Stimulated activated CD8-positive, alpha-beta memory T cell treated with anti-CD3 and anti-CD28 coated beads, Interleukin-12 subunit alpha, Interleukin-12 subunit beta, amount 100 ng/mL, for 4 hours (primary cell): ENCODE data around the gene GNA12.
"Not testable (repeated sequence)": the region's sequence is repeated elsewhere in the genome, so short reads cannot be mapped to it uniquely, and the experiment has no call there.

Experiments used
- DNase-seq: peaks from one replicate; pipeline ENCODE4 v3.0.0-alpha.2; 2020; ENCODE audit warnings: low read depth

The GNA12 gene

GRCh38 chr7:2748684-2749083, 95.4 kb downstream of the GNA12 start:
- not testable (repeated sequence) for DNase-seq

DNA sequence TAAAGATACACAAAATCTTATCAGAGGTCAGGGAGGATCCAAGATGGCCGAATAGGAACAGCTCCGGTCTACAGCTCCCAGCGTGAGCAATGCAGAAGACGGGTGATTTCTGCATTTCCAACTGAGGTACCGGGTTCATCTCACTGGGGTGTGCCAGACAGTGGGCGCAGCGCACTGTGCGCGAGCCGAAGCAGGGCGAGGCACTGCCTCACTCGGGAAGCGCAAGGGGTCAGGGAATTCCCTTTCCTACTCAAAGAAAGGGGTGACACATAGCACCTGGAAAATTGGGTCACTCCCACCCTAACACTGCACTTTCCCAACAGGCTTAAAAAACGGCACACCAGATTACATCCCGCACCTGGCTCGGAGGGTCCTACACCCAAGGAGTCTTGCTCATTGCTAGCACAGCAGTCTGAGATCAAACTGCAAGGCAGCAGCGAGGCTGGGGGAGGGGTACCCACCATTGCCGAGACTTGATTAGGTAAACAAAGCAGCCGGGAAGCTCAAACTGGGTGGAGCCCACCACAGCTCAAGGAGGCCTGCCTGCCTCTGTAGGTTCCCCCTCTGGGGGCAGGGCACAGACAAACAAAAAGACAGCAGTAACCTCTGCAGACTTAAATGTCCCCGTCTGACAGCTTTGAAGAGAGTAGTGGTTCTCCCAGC, 100.5 kb downstream of the GNA12 start:
- DNase-seq = not testable (repeated sequence)

DNA sequence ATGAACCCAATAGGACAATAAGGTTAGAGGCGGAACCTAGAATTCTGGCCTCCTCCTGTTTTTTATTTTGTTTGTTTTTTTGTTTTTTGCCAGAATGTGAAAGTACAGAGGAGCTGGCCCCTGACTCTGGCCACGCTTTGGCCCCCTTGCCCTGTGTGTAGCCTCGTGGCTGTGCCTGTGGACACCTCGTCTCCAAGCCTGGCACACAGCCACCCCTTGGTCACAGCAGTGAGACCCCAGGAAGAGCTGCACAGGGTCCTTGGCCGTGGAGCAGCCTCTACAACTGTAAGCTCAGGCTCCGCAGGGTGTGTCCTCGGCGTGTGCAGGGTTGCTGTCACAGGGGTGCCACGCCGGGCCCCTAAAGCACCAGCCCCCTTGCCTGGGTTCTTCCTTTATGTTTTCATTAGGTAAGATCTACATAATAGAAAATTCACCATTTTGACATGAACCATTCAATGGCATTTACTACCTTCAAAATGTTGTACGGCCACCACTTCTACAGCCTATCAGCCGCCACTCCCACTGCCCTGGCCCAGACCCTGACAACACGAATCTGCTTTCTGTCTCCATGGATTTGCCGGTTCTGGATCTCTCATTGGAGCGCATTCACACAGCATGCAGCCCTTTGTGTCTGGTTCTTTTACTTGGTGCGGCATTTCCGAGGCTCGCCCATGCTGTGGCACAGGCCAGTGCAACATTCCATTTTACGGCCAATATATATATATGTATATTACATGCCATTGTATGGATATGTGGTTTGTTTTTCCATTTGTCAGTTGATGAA, 105.2 kb downstream of the GNA12 start:
- DNase-seq = no peak

GRCh38 chr7:2737771-2738540, 106.2 kb downstream of the GNA12 start:
- no peak for DNase-seq

DNA sequence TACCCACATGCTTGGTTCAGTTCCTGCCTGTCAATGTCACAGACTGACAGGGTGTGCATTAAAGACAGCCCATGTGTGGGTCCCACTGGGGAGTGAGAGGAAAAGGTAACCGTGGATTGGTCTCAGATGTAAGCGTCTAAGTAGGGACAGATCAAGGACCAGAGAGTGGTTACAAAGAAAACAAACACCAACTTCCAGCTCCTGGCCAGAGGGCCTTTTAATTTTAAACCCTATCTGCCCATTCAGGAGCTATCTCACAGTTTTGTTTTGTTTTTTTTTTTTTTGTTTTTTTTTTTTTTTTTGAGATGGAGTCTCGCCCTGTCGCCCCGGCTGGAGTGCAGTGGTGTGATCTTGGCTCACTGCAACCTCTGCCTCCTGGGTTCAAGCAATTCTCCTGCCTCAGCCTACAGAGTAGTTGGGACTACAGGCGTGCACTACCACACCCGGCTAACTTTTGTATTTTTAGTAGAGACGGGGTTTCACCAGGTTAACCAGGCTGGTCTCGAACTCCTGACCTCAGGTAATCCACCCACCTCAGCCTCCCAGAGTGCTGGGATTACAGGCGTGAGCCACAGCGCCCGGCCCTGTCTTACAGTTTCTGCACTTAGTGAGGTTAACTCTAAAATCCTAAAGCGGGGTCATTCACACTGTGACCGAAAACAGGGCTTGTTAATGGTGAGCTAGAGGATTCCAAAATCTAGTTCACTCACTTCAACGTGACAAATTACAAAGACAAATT, 106.9 kb downstream of the GNA12 start:
- DNase-seq = not testable (repeated sequence)

DNA sequence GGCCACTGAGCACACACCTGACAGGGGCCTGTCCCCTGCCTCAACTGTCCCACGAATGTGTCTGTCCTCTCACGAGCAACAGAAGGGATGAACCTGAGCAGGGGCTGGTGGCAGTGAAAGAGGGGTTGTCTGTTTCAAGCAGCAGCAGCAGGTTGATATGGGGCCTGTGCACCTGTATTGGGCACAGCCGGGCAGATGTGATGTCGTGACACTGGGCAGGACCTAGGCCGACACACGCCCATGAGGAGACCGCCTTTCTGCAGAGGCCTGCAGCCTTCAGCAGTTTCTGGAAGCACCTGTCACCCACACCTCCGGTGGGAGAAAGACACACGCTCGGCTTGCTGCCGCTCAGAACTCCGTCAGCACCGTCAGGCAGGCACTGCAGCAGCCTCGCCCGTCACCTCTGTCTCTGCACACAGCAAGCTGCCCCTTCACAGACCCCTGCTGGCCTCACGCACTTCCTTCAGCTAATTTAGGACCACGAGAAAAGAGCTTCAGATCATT, 107.6 kb downstream of the GNA12 start:
- no peak for DNase-seq

DNA sequence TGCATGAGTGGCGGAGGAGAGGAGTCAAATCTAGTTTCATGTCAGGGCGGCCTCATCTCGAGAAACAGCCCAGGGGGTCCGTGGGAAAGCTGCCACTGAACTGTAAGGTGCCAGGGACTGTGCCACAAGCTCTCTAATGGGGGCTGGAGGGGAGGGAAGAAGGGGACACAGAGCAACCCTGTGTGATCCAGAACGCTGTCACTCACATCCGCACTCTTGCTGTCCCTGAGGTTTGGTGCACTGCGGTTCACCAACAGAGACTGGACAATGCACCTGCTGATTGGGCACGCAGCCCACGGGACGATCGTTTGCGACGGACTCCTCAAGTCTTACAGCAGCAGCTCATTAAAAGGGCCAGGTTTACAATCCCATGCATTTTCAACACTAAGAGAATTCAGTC, 108.4 kb downstream of the GNA12 start:
- DNase-seq = no peak

GRCh38 chr7:2734751-2735571, 109.1 kb downstream of the GNA12 start:
- DNase-seq = no peak

- no peak for DNase-seq
Observed at GRCh38 chr7:2734084-2734686, 109.9 kb downstream of the GNA12 start.

- DNase-seq = no peak
Observed at GRCh38 chr7:2732959-2733584, 111.0 kb downstream of the GNA12 start.

DNA sequence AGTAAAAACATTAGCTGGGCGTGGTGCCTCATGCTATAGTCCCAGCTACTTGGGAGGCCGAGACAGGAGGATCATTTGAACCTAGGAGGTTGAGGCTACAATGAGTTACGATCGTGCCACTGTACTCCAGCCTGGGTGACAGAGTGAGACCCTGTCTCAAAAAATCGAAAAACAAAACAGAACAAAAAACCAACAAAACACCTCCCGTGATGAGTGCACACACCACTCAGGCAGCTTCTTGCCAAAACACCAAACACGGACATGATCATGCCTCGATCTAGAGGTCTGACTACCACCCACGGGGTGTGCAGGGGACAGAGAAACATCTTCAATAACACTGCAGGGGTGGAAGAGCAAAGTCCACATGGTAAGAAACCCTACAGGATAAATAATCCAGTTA, 111.7 kb downstream of the GNA12 start:
- no peak for DNase-seq

GRCh38 chr7:2730846-2731770, 113.0 kb downstream of the GNA12 start:
- DNase-seq = no peak

DNA sequence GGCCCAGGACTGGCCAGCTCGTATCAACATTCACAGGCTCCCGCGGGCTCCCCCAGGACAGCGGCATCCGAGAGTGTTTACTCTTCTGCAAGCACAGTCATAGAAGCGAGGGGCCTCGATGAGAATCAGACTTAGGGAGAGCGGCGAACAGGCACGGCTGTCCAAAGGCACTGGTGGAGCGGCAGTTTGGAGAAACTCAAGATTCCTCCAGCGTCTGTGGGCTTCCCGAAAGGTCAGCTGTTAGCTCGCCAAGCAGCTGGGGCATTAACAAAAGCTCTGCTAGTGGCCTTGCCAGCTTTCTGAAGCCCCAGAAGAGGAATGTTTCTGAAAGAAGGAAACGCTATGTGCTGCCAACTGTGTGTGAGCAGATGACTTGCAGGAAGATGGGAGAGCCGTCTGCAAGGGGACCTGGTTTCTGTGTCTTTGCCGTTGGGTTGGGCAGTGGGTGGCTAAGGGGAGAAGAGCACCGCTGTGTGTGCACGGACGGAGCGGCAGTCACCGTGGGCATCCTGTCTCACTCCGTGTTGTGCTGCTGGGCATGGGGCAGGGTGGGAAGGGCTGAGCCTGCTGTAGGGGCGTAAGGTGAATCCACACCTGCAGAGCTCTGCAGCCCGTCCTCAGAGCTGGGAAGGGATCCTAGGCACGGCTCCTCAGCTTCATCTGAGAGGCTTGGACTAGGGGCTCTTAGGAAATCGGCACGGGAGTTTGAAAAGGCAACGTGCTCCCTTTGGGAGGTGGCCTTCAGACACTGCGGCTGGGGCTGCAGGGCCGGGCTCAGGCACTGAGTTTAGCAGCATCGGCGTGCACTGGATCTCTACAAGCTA, 114.0 kb downstream of the GNA12 start:
- no peak for DNase-seq

DNA sequence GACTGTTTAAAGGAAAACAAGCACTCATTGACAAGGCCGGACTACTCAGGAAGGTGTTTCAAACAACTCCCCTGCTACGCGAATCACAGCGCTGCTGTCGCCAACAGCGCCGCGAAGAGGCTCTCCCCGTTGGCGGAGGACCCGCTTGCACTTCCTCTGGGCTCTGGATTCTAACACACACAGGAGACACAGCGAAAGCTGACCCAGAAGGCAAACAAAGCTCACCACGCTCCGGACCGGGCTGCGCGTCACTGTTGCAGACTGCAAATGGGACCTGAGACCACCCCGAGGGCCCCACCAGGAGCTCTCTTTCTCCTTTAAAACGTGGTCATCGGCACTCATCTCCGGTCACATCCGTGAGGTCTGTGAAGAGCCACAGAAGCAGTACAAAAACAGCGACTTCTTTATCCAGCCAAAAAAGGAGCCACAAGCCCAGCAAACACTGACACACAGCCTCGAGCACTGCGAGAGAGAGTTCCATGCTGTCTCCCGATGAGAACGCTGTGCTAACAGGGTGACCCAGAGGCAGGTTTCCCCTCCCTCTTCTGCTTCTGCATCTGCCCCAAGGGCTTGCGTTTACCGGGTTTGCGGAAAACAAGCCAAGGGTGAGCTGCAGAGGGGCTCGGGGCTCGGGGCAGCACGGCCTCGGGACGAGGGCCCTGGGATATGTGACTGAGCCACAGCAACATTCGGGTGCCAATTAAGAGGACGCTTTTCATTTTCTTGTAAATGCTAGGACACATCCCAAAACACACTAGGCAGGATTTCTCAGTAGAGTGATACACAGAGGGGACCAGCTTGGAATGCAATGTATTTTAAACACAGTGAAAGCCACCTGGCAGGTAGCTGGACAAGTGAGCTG, 114.8 kb downstream of the GNA12 start:
- no peak for DNase-seq

- DNase-seq = no peak
Observed at GRCh38 chr7:2728316-2729030, 115.6 kb downstream of the GNA12 start.

DNA sequence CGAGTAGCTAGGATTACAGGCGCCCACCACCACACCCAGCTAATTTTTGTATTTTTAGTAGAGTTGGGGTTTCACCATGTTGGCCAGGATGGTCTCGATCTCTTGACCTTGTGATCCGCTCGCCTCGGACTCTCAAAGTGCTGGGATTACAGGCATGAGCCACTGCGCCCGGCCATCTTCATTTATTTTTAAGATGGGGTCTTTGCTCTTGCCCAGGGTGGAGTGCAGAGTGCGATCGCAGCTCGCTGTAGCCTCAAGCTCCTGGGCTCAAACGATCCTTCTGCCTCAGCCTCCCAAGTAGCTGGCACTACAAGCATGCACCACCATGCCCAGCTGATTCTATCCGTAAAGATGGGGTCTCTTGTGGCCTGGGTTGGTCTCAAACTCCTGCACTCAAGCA, 116.9 kb downstream of the GNA12 start:
- not testable (repeated sequence) for DNase-seq
